HG03342 (cell line): Measurements from ENCODE around the gene PVALEF.

Experiments used
- ATAC-seq: cut with Tn5 transposase; IDR thresholded peaks from one replicate; pipeline ENCODE4 v1.9.1; 2021; ENCODE audit warnings: mild to moderate bottlenecking, moderate library complexity; ENCODE audit not compliant: unreplicated experiment

Gene PVALEF

DNA sequence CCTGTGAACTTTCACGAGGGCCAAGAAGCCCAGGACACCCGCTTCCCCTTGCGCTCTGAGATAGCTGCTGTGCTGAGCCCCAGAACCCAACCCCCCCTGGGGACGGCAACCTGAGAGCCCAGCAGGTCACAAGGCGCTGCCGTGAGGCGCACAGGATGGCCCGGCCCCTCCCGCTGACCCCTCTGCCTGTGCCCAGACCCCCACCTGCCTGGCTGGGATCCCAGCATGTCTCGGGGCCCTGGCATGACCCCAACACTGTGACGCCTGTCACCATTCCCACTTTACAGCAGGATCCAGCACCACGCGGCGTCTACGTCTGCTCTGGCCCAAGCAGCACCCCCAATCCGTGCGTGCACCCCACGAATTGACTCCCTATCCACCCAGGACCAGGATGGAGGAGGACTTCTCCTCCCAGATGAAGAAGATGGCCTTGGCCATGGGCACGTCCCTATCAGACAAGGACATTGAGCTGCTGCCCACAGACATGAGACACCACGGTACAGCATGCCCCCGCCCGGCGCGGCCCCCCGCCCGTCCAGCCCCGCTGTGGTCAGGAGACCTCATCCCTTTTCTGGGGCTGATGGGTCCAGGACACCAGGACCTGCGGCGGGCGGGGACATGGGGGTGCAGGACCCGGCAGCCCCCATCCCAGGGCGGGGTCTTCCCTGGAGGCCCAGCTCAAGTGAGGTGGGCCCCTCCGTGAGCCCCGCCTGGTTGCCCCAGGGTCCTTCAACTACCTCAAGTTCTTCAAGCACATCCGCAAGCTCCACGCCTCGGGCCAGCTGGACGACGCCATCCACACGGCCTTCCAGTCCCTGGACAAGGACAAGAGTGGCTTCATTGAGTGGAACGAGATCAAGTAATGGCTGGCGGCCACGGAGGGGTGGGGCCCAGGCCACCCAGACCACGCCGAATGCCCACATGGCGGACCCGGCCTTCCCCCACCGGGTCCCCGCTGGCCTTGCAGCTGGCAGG, 15.8 kb downstream of the PVALEF start:
- ATAC-seq, result no peak

DNA sequence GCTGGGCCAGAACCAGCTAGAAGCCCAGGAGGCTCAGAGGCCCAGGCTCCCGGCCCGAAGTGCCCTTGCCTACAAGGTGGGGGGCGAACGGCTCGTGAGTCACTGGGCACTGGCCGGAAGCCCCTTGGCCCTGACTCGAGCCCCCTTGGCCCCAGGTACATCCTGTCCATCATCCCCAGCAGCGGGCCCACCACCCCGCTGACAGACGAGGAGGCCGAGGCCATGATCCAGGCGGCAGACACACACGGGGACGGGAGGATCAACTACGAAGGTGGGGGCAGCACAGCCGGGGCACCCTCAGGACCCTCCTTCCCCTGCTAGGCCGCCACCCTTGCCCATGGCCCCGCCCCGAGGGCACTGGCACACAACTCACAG, 16.5 kb downstream of the PVALEF start:
- ATAC-seq, result no peak

GRCh38 chr17:81182596-81182995, 17.3 kb downstream of the PVALEF start:
- ATAC-seq, result no peak

GRCh38 chr17:81183316-81183715, 18.0 kb downstream of the PVALEF start:
- ATAC-seq, result no peak

- ATAC-seq, result no peak
These were observed 18.5 kb downstream of the PVALEF start for GRCh38 chr17:81183807-81184206.

DNA sequence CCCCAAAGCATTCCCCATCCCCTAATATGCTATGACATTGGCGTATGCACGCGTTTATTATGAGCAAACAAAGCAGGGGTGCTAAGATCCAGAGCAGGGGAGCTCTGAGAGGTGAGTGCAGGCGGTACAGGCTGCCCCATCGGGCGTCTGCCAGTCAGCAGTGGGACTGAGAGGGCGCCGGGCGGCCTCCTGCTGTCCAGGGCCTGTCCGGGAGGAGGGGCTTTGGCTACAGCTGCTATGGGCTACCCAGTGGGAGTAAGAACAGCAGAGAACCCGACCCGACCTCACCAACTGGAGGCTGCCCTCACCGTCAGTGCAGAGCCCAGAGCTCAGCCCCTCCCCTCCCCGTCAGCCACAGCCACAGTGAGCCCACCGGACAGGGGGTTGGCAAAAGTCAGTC, 19.2 kb downstream of the PVALEF start:
- ATAC-seq, result no peak

DNA sequence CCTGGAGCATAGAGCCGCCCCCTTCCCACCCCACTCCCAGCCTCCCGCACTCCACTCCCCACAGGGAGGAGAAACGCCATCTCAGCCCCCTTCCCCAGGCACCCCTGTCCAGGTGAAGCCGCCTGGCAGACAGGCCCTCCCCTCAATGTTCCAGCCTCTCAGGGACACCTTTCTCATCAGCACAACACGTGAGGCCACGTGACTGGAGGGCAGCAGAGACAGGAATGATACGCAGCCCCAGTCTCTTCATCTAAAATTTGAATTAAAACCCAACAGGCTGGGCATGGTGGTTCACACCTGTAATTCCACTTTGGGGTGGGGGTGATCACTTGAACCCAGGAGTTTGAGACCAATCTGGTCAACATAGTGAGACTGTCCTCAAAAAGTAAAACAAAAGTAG, 20.9 kb downstream of the PVALEF start:
- no peak for ATAC-seq

DNA sequence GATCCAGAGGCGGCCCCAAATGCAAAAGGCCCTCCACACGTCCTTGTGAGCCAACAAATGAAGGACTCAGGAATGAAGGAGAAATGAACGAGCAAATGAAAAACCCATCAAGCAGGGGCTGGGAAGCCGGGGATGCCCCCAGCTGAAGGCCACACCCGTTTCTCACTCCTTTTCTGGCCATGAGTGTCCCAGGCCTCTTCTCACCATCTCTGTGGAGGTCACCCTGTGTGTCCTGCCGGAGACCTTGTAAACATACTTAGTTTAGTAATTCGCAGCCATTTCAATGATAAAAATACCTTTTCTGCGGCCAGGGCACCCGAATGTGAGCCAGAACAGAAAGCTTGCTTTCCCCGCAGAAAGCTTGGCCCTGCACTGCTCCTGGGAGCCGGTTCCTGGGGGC, 21.8 kb downstream of the PVALEF start:
- no peak for ATAC-seq

GRCh38 chr17:81187586-81188490, 22.5 kb downstream of the PVALEF start:
- ATAC-seq, result no peak

GRCh38 chr17:81188491-81188840, 23.2 kb downstream of the PVALEF start:
- no peak for ATAC-seq

- no peak for ATAC-seq
These were observed 23.7 kb downstream of the PVALEF start for GRCh38 chr17:81189016-81189415.

- ATAC-seq, result no peak
These were observed 24.6 kb downstream of the PVALEF start for GRCh38 chr17:81189670-81190530.

DNA sequence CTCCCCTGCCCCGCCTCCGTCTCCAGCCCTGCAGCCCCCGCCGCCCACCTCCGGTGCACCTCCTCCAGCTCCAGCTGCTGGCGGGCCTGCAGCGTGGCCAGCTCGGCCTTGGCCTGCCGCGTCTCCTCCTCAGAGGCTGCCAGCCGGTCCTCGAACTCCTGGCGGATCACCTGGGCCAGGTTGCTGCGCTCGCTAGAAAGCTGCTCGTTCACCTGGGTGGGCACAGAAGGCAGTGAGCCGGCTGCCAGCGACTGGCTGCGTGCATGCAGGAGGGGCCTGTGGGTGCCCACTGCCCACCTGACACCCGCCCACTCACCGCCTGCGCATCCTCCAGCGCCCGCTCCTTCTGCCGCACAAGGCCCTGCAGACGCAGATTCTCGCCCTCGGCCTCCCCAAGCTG, 25.3 kb downstream of the PVALEF start:
- ATAC-seq, result no peak

- no peak for ATAC-seq
These were observed 25.8 kb downstream of the PVALEF start for GRCh38 chr17:81191116-81191515.

DNA sequence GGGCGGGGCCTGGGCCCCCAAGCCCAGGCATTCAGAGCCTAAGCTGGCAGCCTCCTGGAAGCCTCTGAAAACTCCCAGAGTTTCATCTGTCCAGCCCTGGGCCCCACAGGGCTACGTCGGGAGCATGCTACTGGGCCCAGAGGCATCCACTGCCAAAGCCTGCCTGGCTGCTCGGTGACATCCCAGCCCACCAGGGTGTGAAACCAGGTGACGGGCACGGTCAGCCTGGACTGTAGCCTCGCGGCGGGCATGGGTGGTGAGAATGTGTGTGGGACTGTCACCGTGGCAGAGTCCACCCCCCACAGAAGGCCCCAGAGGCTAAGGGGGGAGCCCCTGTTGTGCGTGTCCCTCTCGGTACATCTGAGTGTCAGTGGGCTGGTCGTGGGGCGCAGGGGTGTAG, 26.3 kb downstream of the PVALEF start:
- no peak for ATAC-seq

DNA sequence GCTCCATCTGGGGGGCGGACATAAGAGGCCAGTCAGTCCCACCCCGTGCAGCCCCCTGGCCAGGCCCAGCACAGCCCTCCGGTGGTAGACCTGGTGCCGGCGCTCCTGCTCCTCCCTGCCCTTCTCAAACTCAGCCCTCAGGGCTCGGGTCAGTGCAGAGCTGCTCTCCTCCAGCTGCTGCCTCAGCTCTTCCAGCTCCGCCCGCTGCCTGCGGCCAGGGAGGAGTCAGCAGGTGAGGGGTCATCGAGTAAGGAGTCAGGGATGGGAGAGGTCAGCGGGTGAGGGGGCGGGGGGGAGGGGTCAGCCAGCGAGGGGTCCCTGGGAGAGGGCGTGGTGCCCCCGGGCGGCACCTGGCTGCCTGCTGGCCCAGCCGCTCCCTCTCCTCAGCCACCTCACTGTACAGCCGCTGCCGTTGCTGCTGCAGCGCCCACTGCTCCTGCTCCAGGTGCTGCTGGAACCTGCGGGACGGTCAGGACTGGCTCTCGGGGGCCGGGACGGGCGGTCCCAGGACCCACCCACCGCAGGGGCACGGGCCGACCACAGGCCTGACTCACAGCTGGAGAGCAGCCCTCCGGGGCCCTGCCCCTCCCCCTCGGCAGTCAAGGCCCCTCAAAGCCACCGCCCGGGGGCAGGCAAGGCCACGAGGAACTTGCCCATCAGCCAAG, 27.2 kb downstream of the PVALEF start:
- no peak for ATAC-seq

- no peak for ATAC-seq
These were observed 27.7 kb downstream of the PVALEF start for GRCh38 chr17:81193051-81193410.

DNA sequence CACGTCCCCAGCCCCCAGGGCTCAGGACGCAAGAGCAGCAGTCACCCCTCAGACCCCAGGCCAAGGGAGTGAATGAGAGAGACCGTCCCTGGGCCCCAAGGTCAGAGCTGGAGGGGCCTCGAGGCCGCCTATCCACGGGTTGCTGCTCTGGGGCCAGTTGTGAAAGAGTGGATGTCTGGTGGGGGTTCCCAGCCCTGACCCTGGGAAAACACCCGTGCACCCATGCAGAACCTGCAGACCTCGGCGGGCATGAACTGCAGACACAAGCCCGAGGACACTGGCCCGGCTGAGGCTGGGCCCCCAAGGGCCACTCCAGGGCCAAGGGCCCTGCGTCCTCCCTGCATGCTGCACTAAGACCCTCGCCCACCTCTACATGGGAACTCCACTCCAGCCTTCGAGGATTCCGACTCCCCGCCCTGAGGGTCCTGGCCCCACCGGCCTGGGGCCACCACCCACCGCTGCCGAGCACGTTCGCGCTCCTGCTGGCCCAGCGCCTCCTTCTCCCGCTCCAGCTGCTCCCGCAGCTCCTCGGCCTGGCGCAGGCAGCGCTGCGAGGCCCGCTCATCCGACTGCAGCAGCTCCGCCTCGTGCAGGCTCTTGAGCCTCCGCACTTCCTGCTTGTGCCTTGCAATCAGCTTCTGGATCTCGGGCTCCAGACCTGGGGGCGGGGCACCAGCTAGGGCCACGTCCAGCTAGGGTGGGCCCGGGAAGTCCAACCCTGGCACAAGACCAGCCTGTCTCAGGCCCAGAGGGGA, 28.3 kb downstream of the PVALEF start:
- no peak for ATAC-seq

GRCh38 chr17:81194225-81194760, 29.0 kb downstream of the PVALEF start:
- no peak for ATAC-seq
